ENCODE results near the gene AGBL4. TPM values are rescaled to one million over a fixed set of nuclear protein-coding genes. Genes with fewer than 3 reads are reported as not detected.
A peak's percentile ranks its signal among the peaks of the same experiment; 100 is the strongest.

AGBL4 gene
- total RNA-seq, 4 donors from 2014 or later = not detected

DNA sequence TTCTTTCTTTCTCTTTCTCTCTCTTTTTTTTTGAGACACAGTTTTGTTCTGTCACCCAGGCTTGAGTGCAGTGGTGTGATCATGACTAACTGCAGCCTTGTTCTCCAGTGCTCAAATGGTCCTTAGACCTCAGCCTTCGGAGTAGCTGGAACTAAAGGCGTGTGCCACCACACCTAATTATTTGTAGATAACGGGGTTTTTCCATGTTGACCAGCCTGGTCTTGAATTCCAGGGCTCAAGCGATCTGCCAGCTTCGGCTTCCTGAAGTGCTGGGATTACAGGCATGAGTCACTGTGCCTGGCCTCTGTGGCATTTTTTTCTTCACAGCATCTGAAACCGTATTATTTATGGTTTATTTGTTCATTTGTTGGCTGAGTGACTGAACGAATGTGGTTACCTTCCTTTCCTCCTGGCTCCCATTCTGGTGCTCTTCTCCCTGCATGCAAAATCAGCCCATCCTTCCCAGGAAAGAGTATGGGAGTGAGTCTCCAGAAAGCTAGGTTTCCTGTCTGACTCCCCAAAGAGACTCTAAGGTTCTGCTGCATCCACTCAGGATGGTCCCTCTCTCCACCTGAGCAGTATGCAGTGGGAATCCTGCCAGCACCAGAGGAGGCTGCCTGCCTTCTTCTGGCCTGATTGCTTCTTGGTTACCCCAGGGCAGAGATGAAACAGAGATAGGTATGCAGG, 1092.1 kb downstream of the AGBL4 start:
- no peak for DNase-seq

DNA sequence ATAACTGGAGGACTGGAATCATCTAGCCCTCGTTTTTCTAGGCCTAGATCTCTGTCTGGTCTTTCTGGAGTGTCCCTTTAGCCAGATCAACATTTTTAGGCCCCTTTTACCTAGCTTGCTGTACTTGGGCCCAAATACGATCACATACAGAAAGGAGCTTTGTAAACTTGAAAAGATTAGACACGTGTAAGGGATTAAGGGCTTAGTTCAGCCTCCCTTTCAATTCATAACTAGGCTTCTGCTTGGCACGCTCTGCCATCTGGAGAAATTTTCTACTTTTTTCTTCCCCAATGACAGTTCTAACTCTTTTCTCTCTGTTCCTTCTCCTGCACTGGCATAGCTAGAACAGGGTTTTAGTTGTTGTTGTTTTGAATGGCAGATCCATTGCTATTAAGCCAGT, 1093.7 kb downstream of the AGBL4 start:
- H3K27me3 ChIP-seq = peaks cover 0 to 33% (median 0%) of the 10 kb centered on the region in 4 donors
- H3K4me1 ChIP-seq = peaks cover 0 to 12% (median 8%) of the 10 kb centered on the region in 3 donors
- H3K4me3 ChIP-seq = no peak overlapping the region
- no peak overlapping the region for H3K27ac ChIP-seq
- no peaks in the 10 kb centered on the region for H3K9me3 ChIP-seq
- 13 to 34% methylated on average over 4 of the region's 4 CpGs for WGBS, 2 donors
- DNase-seq = no peak
- TF ChIP-seq, protein P1, sequence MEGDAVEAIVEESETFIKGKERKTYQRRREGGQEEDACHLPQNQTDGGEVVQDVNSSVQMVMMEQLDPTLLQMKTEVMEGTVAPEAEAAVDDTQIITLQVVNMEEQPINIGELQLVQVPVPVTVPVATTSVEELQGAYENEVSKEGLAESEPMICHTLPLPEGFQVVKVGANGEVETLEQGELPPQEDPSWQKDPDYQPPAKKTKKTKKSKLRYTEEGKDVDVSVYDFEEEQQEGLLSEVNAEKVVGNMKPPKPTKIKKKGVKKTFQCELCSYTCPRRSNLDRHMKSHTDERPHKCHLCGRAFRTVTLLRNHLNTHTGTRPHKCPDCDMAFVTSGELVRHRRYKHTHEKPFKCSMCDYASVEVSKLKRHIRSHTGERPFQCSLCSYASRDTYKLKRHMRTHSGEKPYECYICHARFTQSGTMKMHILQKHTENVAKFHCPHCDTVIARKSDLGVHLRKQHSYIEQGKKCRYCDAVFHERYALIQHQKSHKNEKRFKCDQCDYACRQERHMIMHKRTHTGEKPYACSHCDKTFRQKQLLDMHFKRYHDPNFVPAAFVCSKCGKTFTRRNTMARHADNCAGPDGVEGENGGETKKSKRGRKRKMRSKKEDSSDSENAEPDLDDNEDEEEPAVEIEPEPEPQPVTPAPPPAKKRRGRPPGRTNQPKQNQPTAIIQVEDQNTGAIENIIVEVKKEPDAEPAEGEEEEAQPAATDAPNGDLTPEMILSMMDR (IDR thresholded peaks at IDR 0.05) = no peak
- no peak for TF ChIP-seq POLR2A (IDR thresholded peaks at IDR 0.05)
- no peaks in the 10 kb centered on the region for H3K36me3 ChIP-seq
- intact Hi-C loops (cut with DNase I) = no loop called here

More for the DNA sequence above, 1092.1 kb downstream of the AGBL4 start:
- Histone ChIP-seq H3K4me3 (no peak overlapping the region), H3K36me3 (no peaks in the 10 kb centered on the region), H3K9me3 (no peaks in the 10 kb centered on the region), H3K4me1 (peaks cover 0 to 12% (median 8%) of the 10 kb centered on the region in 3 donors), H3K27ac (peak overlapping the region in 1 of 4 donors; percentile 2), H3K27me3 (peaks cover 0 to 37% (median 0%) of the 10 kb centered on the region in 4 donors)
- intact Hi-C loops (cut with DNase I) = no loop called here
- no peak for TF ChIP-seq POLR2A (IDR thresholded peaks at IDR 0.05)
- TF ChIP-seq, protein P1 (IDR thresholded peaks at IDR 0.05) = no peak
- WGBS, 2 donors = 19 to 35% methylated on average over 7 of the region's 7 CpGs

DNA sequence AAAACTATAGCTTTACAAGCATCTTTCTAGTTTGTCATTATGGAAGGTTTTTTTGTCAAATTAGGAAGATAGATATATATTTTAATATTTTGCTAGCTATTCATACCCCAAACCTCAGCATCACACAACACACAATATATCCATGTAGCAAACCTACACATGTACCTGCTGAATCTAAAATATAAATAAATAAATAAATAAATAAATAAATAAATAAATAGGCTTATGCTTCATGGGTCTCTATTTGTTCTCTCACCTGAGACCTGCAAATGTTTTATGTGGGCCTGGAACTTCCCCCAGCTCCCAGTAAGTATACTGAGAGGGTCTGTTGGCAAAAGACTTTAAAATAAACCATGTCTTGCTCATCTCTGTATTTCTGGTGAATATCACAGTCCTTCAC, 1099.7 kb downstream of the AGBL4 start:
- Histone ChIP-seq H3K27me3 (peaks cover 0 to 9% (median 0%) of the 10 kb centered on the region in 4 donors), H3K36me3 (no peaks in the 10 kb centered on the region), H3K4me1 (no peaks in the 10 kb centered on the region), H3K9me3 (no peaks in the 10 kb centered on the region), H3K27ac (no peak overlapping the region), H3K4me3 (no peak overlapping the region)
- no peak for DNase-seq
- intact Hi-C loops (cut with DNase I) = no loop called here
- no peak for TF ChIP-seq POLR2A (IDR thresholded peaks at IDR 0.05)
- TF ChIP-seq, protein P1 (IDR thresholded peaks at IDR 0.05) = no peak

DNA sequence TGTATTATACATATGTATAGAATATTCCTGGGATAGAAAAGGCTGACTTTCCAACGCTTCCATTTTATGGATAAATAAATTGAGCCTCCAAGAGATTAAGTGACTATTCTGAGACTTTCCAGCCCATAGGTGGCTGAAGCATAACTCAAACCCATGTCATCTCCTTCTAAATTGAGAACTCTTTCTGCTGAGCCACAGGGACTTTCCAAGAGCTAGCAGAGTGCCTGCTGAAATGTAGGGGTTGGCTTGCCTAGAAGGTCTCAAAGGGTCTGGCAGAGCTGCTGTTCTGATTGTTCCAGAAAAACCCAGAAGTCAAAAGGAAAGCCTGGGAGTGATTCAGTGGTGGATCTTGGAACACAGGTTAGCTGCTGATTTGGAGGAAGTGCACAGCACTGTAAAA, 1100.6 kb downstream of the AGBL4 start:
- Histone ChIP-seq H3K4me1 (no peaks in the 10 kb centered on the region), H3K27me3 (peaks cover 0 to 7% (median 0%) of the 10 kb centered on the region in 4 donors), H3K36me3 (no peaks in the 10 kb centered on the region), H3K27ac (no peak overlapping the region), H3K4me3 (no peak overlapping the region), H3K9me3 (no peaks in the 10 kb centered on the region)
- no peak for DNase-seq
- TF ChIP-seq POLR2A (IDR thresholded peaks at IDR 0.05) = no peak
- intact Hi-C loops (cut with DNase I) = no loop called here
- 96 to 98% methylated on average over 1 of the region's 1 CpG for WGBS, 2 donors

DNA sequence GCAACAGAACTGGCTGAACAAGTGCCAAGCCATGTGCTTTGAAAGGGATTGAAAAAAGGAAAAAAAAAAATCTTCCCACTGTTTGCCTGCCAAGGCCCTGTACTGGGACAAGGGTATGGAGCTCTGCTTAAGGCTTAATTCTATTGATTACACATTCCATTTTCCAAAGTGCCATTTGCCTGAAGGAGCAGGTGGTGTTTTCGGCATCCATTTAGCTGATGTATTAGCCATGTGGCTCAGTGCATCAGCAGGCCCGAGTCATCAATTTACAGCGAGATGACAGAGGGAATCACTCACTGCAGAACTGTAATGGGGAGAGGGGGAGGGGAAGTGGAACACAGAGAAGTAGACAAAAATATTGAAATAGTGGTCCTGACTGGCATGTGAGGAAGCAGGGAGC, 1102.9 kb downstream of the AGBL4 start:
- H3K4me3 ChIP-seq = no peak overlapping the region
- H3K27ac ChIP-seq = no peak overlapping the region
- no peaks in the 10 kb centered on the region for H3K27me3 ChIP-seq
- TF ChIP-seq POLR2A (IDR thresholded peaks at IDR 0.05) = no peak
- TF ChIP-seq, protein P1 (IDR thresholded peaks at IDR 0.05) = no peak
- no peaks in the 10 kb centered on the region for H3K9me3 ChIP-seq
- no peaks in the 10 kb centered on the region for H3K4me1 ChIP-seq
- H3K36me3 ChIP-seq = no peaks in the 10 kb centered on the region
- DNase-seq = no peak
- WGBS, 2 donors = 71 to 75% methylated on average over 3 of the region's 3 CpGs
- intact Hi-C loops (cut with DNase I) = no loop called here
